Kidney capillary endothelial cell (primary cell): ENCODE results near the gene PLA2G4A.
A peak's percentile ranks its signal among the peaks of the same experiment; 100 is the strongest.

Experiments used
- DNase-seq: peaks from one replicate; pipeline ENCODE4 v3.0.0-alpha.2; 2018; ENCODE audit warnings: low spot score

Gene PLA2G4A

DNA sequence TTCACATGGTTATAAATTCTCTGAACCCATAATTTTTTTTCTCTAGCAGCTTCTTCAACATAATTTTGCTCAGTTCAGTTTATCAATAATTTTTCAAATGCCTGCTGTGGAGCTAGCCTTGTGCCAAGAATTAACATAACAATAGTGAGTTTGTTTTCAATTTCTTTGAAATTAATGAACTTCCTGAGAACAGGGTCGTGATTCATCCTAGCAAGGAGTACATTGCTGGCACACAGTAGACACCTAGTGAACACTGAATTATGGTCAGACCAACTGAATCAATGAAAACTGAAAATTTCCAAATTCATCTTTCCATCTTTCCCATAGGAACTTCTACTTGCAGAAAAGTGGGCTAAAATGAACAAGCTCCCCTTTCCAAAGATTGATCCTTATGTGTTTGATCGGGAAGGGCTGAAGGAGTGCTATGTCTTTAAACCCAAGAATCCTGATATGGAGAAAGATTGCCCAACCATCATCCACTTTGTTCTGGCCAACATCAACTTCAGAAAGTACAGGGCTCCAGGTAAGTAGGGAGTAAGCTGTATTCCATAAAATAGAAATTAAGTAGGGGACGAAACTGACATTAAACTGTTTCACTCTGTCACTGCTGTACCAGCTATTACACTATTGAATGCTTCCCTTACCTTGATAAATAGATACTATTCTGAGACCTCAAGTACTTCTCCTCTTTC lies 148.7 kb downstream of the PLA2G4A start:
- DNase-seq, result peak; percentile 14

DNA sequence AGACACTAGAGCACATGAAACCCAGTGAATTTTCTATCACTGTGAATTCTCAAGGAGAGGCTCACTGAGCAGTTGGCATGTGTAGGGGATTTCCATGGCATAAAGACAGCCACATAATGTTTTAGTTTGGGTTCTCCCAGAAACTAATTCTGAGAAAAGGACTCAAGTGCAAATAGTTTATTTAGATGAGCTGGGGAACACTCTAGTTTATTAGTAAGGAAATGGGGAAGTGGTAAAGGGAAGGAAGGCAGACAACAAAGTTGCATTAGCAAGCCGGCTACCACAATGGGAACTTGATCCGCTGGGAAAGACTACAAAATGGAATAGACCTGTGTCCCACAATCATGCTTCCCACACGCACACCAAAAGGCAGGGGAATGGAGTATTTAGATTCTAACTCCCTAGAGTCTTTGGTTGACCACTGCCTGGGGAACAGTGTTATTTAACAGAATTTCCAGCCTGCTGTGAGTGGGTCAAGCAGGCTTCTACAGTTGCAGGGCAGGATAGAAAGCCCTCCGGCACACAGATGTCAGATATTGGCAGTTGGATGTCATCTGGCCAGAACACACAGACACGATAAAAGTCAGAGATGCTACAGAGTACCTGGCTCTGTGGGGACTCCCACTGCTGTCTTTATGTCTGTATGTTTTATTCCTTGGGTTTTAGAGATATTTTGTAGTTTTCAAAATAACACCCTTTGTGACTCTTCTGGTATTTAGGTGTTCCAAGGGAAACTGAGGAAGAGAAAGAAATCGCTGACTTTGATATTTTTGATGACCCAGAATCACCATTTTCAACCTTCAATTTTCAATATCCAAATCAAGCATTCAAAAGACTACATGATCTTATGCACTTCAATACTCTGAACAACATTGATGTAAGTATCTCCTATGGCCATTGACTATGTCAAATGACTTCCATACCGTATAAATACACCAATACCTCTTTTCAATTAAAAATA lies 150.1 kb downstream of the PLA2G4A start:
- no peak for DNase-seq

- no peak for DNase-seq
Measured at GRCh38 chr1:186980400-186980799, 151.7 kb downstream of the PLA2G4A start.

DNA sequence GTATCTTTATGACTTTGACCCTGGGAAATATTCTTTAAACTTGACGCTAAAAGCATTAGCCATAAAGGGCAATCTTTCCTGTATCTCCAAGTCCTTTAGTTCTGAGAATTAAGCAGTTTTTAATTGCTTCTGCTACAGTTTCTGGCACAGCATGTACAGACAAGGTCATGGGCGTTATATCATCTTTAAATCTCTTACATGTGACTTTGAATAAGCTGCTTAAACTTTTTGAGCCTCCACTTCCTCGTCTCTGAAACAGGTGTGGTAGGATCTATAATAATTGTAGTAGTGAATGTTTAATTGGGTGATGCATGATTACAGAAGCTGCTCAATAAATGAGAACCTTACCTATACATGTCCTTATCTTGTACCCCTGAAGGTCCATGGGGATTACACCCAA lies 153.4 kb downstream of the PLA2G4A start:
- no peak for DNase-seq

- DNase-seq, result no peak
Measured at GRCh38 chr1:186983327-186983726, 154.6 kb downstream of the PLA2G4A start.

- DNase-seq, result no peak
Measured at GRCh38 chr1:186984959-186985358, 156.2 kb downstream of the PLA2G4A start.

- DNase-seq, result peak; percentile 51
Measured at GRCh38 chr1:186985889-186986491, 157.2 kb downstream of the PLA2G4A start.

- DNase-seq, result no peak
Measured at GRCh38 chr1:186987065-186987464, 158.3 kb downstream of the PLA2G4A start.

GRCh38 chr1:186987769-186988168 lies 159.0 kb downstream of the PLA2G4A start:
- no peak for DNase-seq

- DNase-seq, result no peak
Measured at GRCh38 chr1:186993996-186994395, 165.2 kb downstream of the PLA2G4A start.

GRCh38 chr1:186994897-186995296 lies 166.1 kb downstream of the PLA2G4A start:
- no peak for DNase-seq

DNA sequence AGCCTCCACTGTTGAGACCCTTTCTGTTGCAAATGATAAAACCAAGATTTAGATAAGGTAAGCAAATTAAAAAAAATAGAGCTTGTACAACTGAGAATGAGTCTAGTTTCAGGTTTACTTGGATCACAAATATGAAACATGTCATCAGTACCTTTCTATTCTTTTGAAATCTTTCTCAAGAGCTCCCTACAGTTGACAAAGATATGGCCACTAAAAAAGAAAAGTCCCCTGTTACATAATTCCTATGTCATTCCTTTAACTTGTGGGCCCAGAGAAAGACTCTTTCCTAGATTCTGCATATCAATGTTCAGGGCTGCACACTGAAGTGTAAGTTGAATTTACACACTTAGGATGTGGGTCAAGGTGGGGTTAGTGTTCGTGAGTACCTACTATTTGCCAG lies 168.1 kb downstream of the PLA2G4A start:
- no peak for DNase-seq

GRCh38 chr1:186997877-186998276 lies 169.1 kb downstream of the PLA2G4A start:
- no peak for DNase-seq

- no peak for DNase-seq
Measured at GRCh38 chr1:186999506-186999905, 170.8 kb downstream of the PLA2G4A start.

DNA sequence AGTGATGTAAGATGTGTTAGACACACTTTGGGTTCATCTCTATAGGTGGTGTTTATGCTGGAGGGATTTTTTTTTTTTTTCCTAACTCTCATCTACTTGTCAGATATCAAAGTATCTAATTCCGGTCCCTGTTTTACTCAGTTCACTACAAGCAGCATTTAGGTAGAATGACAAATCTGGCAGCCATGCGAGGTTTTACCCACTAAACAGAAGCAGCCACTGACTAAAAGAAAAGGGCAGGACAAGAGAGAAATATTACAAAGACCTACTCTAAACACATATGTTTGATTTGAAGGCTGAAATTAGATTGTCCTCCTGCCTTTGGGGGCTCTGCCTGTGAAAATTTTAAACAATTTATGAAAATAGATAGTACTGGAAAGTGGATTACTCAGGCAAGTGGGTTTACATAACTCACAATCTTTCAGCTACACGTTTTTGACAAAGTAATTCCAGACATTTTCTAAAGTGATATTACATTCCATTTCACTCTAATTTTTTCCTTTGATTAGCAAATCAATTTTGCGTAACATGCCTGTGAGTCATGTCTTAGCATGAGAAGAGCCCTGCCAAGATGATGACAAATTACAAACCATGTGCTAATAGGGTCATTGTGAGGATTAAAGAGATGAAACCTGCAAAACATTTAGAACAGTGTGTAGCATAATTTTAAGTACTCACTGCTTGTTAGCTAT lies 172.6 kb downstream of the PLA2G4A start:
- DNase-seq, result no peak

DNA sequence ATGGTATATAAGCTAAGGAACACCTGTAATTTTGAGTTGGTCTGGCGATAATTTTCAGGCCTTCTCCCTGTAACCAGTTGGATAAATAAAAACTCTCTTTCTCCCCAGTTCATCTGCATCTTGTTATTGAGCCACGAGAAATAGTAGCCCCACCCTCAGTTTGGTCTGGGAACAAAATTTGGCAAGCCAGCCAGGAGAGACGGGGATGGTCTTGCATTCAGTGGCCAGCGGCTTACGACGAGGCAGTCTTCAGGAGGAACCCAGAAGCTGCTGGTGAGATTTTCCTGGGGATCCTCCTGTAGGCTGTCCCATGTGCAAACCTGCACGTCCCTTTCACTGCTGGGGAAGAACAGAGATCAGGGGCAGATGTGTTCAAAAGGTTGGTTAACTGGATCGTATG lies 174.6 kb downstream of the PLA2G4A start:
- DNase-seq, result no peak

- DNase-seq, result no peak
Measured at GRCh38 chr1:187006896-187007295, 178.1 kb downstream of the PLA2G4A start.

GRCh38 chr1:187009320-187009719 lies 180.6 kb downstream of the PLA2G4A start:
- no peak for DNase-seq

DNA sequence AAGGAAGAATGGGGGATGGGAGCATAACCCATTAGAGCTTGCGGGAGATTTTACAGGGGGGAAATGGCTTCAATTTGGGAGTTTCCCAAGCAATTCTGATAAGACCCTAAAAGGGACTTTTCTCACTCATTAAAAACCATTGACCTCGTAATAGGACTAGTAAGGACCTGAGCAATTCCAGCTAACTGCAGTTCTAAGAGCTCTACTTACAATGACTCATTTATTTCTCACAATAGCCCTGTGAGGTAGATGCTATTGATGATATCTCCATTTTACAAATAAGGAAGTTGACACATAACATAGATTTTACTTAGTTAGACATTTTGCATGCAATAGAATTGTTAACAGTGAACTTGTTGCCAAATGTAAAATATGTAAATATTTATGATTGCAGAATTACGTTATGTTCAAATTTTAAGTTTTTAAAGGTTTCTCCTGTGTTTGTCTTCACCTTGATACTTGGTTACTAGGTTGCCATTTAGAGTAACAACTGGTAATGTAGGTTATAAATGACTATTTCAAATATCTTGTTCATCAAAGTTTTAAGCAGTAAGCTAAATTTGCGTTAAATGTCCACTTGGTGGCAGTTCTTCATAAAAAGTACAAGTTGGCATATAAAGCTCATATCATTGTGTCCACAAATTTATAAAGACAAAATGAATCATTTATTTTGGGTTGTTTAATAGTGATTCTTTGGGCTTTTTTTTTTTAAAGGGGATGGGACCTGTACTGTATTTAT lies 182.0 kb downstream of the PLA2G4A start:
- no peak for DNase-seq

DNA sequence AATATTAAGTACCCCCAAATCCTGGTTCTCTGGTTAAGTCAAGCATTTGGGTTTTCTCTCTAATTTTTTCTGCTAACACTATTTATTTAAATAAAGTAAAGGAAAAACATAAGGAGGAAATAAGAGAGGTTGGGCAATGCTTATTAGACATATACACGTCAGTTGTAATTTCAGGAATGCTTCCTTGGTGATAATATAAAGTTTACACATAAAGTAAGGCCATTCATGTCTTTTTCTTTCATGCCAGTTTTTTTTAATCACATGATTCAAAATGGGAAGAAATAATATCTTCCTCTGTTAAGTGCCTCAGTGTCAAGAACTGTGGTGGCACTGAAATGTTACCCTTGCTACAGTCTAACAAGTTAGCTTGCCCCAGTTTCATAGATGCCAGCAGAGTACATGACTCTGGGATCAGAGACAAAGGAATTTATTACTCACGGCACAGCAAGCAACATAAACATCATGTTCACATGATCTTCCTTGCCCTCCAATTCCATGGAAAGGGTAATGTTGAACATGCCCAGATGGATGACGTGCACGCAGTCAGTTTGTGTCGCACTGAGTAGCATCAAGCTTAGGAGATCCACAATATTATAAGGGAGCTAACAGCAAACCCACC lies 184.9 kb downstream of the PLA2G4A start:
- no peak for DNase-seq

GRCh38 chr1:187018291-187018690 lies 189.5 kb downstream of the PLA2G4A start:
- DNase-seq, result no peak
